ENCODE results near the gene EMX1.

EMX1 gene

DNA sequence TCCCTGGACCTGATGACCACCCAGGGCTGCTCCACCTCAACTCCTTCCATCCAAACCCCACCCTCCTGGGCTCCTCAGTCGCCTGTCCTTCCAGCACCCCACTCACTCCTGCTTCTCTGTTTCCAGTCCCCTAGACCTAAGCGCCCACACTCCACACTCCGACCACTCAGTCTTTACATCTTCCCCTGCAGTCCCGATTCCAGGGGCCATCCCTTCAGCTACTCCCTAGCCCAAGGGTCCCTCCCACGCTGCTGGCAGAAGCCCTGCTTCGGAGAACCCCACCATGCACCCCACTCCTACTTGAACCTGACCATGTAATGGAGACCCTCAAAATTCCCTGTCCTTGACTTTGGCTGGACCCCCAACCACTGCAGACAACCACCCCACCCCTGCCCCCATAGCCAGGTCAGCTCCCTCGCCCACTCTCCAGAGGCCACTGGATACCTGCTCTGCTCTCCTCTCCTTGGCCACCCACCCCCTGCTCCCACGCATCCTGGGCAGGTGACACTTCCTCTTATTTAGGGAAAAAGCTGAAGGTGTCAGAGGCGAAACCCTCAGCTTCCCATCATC, 28.2 kb downstream of the EMX1 start:
- H3K4me3 ChIP-seq (ENCODE audit: low read length in 2 of 2): no peak overlapping the region
- no peak overlapping the region for H3K9ac ChIP-seq (ENCODE audit: low read length in 2 of 2)
- H3K9me3 ChIP-seq (ENCODE audit: control insufficient read depth in 2 of 2, low read length in 2 of 2): no peaks in the 10 kb centered on the region
- no peaks in the 10 kb centered on the region for H3K36me3 ChIP-seq (ENCODE audit: control insufficient read depth in 2 of 2, insufficient read depth in 2 of 2, low read length in 2 of 2)
- no peaks in the 10 kb centered on the region for H3K27me3 ChIP-seq (ENCODE audit: control insufficient read depth in 1 of 2, insufficient read depth in 2 of 2, low read length in 2 of 2)
- H3K27ac ChIP-seq (ENCODE audit: low read length): no peak overlapping the region
- no peaks in the 10 kb centered on the region for H3K4me1 ChIP-seq (ENCODE audit: control insufficient read depth, insufficient read depth, low read length)

DNA sequence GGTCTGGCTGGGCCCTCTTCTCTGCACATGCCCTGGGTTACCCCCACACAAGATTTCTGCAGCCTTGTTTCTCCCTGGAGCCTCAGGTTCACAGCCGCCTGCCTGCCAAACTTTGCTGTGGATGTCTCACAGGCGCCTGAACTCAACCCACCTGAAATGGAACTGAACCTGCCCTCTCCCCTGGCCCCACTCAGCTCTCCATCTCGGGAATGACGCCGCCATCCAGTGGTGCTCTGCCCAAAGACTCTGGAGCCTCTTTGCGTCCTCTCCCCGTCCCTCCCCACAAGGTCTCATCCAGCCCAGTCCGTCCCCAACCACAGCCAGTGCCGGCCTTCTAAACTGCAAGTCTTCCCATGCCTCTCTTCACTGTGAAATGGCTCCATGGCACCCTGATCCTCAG, 29.1 kb downstream of the EMX1 start:
- H3K27me3 ChIP-seq (ENCODE audit: control insufficient read depth in 1 of 2, insufficient read depth in 2 of 2, low read length in 2 of 2): no peaks in the 10 kb centered on the region
- H3K9me3 ChIP-seq (ENCODE audit: control insufficient read depth in 2 of 2, low read length in 2 of 2): no peaks in the 10 kb centered on the region
- H3K4me1 ChIP-seq (ENCODE audit: control insufficient read depth, insufficient read depth, low read length): no peaks in the 10 kb centered on the region
- no peaks in the 10 kb centered on the region for H3K36me3 ChIP-seq (ENCODE audit: control insufficient read depth in 2 of 2, insufficient read depth in 2 of 2, low read length in 2 of 2)
- H3K4me3 ChIP-seq (ENCODE audit: low read length in 2 of 2): no peak overlapping the region
- H3K27ac ChIP-seq (ENCODE audit: low read length): no peak overlapping the region
- H3K9ac ChIP-seq (ENCODE audit: low read length in 2 of 2): no peak overlapping the region

DNA sequence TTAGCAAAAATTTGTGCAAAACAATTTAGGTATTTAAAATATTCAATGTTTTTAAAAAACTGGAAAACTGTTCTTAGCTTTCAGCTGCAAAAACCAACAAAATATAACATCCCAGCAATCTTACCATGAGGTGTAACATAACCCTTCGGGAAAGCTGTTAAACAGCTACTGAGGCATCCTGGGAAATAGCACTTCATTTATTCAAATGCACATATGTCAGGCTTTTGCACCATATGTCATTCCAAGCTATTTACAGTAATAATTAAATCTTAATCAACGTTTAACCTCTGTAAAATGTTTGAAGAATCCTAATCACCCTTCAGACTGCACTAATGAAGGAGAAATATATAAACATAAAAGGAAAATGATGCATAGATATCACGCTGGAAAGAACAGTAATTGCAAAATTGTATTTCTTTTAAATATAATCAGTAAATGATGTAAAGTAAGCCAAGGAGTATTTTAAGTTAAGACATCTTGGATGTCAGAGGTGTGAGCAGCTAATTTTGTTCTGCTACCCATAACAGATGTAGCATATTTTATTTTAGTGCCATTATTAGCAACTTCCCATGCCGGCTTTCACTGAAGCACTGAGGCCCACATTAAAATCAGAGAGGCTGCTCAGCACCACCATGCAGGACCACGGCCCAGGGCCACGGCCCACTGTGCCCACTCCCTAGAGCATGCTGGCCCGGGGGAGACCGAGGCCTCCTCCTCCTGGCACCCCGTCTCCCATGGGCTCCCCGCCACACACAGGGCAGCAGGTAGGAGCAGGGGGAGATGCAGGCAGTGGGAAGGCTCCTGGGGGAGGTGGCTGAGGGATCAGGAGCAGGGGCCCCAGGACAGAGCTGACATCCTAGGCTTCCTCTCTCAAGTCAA, 30.9 kb downstream of the EMX1 start:
- Histone ChIP-seq H3K36me3 (ENCODE audit: control insufficient read depth in 2 of 2, insufficient read depth in 2 of 2, low read length in 2 of 2) (no peaks in the 10 kb centered on the region), H3K27ac (ENCODE audit: low read length) (no peak overlapping the region)

DNA sequence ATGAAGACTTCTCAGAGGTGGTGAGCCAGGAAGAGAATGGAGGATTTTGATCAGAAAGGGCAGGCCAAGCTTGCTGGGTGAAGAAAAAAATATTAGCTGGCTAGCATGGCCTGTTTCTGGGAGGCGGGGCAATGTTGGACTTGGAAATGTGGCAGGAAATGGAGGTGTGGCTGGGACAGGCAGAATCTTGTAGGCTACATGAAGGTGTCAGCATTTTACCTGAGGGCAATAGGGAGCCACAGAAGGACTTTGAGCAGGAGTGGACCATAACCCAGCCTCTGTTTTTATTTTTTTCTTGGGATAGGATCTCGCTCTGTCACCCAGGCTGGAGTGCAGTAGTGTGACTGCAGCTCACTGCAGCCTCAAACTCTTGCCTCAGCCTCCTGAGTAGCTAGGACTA, 31.7 kb downstream of the EMX1 start:
- H3K27ac ChIP-seq (ENCODE audit: low read length): no peak overlapping the region
- no peaks in the 10 kb centered on the region for H3K9me3 ChIP-seq (ENCODE audit: control insufficient read depth in 2 of 2, low read length in 2 of 2)
- H3K27me3 ChIP-seq (ENCODE audit: control insufficient read depth in 1 of 2, insufficient read depth in 2 of 2, low read length in 2 of 2): no peaks in the 10 kb centered on the region
- H3K36me3 ChIP-seq (ENCODE audit: control insufficient read depth in 2 of 2, insufficient read depth in 2 of 2, low read length in 2 of 2): no peaks in the 10 kb centered on the region
- H3K4me1 ChIP-seq (ENCODE audit: control insufficient read depth, insufficient read depth, low read length): no peaks in the 10 kb centered on the region
- no peak overlapping the region for H3K9ac ChIP-seq (ENCODE audit: low read length in 2 of 2)
- H3K4me3 ChIP-seq (ENCODE audit: low read length in 2 of 2): no peak overlapping the region

More for the DNA sequence above, 30.9 kb downstream of the EMX1 start:
- H3K9me3 ChIP-seq (ENCODE audit: control insufficient read depth in 2 of 2, low read length in 2 of 2): no peaks in the 10 kb centered on the region
- H3K27me3 ChIP-seq (ENCODE audit: control insufficient read depth in 1 of 2, insufficient read depth in 2 of 2, low read length in 2 of 2): no peaks in the 10 kb centered on the region
- no peaks in the 10 kb centered on the region for H3K4me1 ChIP-seq (ENCODE audit: control insufficient read depth, insufficient read depth, low read length)
- H3K4me3 ChIP-seq (ENCODE audit: low read length in 2 of 2): no peak overlapping the region
- no peak overlapping the region for H3K9ac ChIP-seq (ENCODE audit: low read length in 2 of 2)

DNA sequence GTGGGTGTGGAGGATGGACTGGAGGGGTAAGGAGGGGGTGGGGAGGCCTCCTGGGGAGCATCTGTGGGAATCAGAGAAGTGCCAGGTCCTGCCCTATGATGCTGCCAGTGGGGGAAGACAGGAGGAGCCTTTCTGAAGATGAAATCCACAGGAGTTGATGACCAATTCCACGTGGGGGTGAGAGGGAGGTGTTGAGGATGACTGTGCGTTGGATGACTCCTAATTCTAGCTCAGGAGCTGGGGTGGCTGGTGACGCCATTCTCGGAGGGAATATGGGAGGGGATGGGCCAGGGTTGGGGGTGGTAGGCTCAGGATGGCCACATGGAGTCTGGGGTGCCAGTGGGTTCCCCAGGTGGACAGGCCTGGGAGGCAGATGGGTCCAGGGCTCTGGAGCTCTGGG, 32.3 kb downstream of the EMX1 start:
- Histone ChIP-seq H3K36me3 (ENCODE audit: control insufficient read depth in 2 of 2, insufficient read depth in 2 of 2, low read length in 2 of 2) (no peaks in the 10 kb centered on the region), H3K9ac (ENCODE audit: low read length in 2 of 2) (no peak overlapping the region), H3K27me3 (ENCODE audit: control insufficient read depth in 1 of 2, insufficient read depth in 2 of 2, low read length in 2 of 2) (no peaks in the 10 kb centered on the region), H3K4me3 (ENCODE audit: low read length in 2 of 2) (no peak overlapping the region), H3K9me3 (ENCODE audit: control insufficient read depth in 2 of 2, low read length in 2 of 2) (no peaks in the 10 kb centered on the region), H3K27ac (ENCODE audit: low read length) (no peak overlapping the region), H3K4me1 (ENCODE audit: control insufficient read depth, insufficient read depth, low read length) (no peaks in the 10 kb centered on the region)

DNA sequence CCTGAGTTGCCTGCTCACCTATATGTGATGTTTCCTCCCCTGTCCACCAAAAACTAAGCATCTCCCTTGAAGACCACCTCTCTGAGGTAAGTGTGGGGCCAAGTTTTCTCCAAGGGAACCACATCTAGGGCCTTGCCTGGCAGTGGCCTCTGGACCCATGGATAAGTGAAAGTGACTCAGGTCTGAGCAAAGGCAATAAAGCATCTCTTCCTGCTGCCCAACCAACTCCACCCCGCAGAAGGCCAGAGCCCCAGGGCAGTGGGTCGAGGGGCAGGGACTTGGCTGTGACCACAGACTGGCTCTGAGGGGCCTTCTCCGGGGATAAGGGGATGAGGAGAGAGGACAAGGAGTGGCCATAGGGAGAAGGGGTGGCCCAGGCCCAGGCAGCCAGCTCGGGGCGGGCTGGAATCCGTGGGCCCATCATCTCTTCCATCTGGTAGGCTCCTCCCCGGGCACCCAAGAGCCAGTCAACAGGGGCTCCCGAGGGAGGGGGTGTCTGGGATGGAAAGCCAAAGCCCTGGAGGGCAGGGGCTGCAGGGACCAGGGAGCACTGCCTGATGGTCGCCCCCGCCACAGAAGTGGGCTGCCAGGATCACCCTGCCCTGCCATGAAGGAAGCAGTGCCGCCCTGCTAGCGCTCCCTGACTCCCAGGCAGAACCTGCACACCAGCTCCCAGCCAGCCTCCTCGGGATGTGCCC, 33.4 kb downstream of the EMX1 start:
- H3K9me3 ChIP-seq (ENCODE audit: control insufficient read depth in 2 of 2, low read length in 2 of 2): no peaks in the 10 kb centered on the region
- no peaks in the 10 kb centered on the region for H3K4me1 ChIP-seq (ENCODE audit: control insufficient read depth, insufficient read depth, low read length)
- H3K27me3 ChIP-seq (ENCODE audit: control insufficient read depth in 1 of 2, insufficient read depth in 2 of 2, low read length in 2 of 2): no peaks in the 10 kb centered on the region
- H3K9ac ChIP-seq (ENCODE audit: low read length in 2 of 2): no peak overlapping the region
- H3K4me3 ChIP-seq (ENCODE audit: low read length in 2 of 2): no peak overlapping the region
- H3K36me3 ChIP-seq (ENCODE audit: control insufficient read depth in 2 of 2, insufficient read depth in 2 of 2, low read length in 2 of 2): no peaks in the 10 kb centered on the region
- H3K27ac ChIP-seq (ENCODE audit: low read length): no peak overlapping the region

DNA sequence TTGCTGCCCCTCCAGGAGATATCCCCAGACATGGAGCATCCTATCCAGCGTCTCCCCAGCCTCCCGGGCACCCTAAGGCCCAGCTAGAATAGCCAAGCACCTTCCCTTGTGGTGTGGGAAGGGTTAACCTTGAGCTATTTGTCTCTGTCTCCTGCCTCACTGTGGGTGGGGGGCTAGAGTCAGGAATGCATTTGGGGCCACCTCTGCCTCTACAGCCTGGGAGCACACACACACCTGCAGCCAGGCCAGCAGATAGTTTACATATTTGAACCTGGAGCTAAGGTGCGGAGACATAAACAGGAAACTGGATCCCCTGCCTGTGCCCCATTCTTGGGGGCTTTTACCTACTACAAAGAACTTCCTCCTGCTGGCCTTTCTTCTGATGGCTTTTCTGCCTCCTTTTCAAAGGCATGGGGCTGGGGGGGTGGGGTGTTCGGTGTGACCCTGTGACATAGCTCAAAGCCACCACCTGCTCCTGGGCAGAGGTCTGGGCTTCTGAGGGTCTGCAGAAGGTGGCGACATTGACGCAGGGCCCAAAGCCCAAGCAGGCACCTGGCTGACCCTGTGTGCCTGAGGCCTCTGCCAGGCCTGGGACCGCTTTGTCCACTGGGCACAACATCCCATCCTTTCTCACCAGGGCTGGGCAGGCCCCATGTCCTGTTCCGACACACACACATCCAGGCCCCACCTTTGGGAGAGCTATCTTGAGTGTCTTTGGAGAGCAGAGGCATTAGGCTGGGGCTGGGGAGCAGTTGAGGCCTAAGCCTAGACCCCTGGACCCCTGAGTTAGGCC, 34.2 kb downstream of the EMX1 start:
- Histone ChIP-seq H3K36me3 (ENCODE audit: control insufficient read depth in 2 of 2, insufficient read depth in 2 of 2, low read length in 2 of 2) (no peaks in the 10 kb centered on the region), H3K4me3 (ENCODE audit: low read length in 2 of 2) (no peak overlapping the region), H3K9ac (ENCODE audit: low read length in 2 of 2) (no peak overlapping the region), H3K27ac (ENCODE audit: low read length) (no peak overlapping the region), H3K9me3 (ENCODE audit: control insufficient read depth in 2 of 2, low read length in 2 of 2) (no peaks in the 10 kb centered on the region), H3K27me3 (ENCODE audit: control insufficient read depth in 1 of 2, insufficient read depth in 2 of 2, low read length in 2 of 2) (no peaks in the 10 kb centered on the region), H3K4me1 (ENCODE audit: control insufficient read depth, insufficient read depth, low read length) (no peaks in the 10 kb centered on the region)

DNA sequence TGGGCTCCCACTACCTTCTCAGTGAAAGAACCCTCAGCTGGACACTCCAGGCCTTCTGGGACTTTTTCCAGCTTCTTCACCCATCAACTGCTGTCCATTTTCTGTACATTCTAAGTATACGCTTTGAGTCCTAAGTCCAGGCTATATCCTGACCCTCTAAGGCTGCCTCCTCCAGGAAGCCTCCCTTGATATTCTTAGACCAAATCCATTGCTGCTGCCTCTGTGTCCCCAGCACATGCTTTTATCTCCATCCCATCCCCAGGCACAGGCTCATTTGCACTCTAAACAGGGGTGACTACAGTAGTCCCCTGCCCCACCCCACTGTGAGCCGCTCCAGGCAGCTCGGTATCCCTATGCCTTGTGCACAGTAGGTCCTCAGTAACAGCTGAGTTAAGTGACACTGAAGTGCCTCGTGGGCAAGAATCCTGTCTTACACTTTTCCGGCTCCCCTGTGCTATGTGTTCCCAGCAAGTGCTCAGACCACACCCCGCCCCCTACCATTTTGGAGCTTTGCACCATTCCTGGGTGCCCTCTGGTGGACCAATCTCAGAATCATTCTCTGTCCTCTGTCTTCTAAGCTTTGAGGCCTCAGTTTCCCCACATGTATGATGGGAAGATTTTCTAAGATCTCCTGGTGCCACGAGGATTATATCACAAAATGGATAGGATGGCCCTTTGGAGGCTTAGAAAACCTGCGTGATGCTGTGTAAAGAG, 34.9 kb downstream of the EMX1 start:
- no peaks in the 10 kb centered on the region for H3K36me3 ChIP-seq (ENCODE audit: control insufficient read depth in 2 of 2, insufficient read depth in 2 of 2, low read length in 2 of 2)
- no peaks in the 10 kb centered on the region for H3K9me3 ChIP-seq (ENCODE audit: control insufficient read depth in 2 of 2, low read length in 2 of 2)
- H3K9ac ChIP-seq (ENCODE audit: low read length in 2 of 2): no peak overlapping the region
- no peaks in the 10 kb centered on the region for H3K27me3 ChIP-seq (ENCODE audit: control insufficient read depth in 1 of 2, insufficient read depth in 2 of 2, low read length in 2 of 2)
- no peaks in the 10 kb centered on the region for H3K4me1 ChIP-seq (ENCODE audit: control insufficient read depth, insufficient read depth, low read length)
- no peak overlapping the region for H3K27ac ChIP-seq (ENCODE audit: low read length)
- H3K4me3 ChIP-seq (ENCODE audit: low read length in 2 of 2): no peak overlapping the region

DNA sequence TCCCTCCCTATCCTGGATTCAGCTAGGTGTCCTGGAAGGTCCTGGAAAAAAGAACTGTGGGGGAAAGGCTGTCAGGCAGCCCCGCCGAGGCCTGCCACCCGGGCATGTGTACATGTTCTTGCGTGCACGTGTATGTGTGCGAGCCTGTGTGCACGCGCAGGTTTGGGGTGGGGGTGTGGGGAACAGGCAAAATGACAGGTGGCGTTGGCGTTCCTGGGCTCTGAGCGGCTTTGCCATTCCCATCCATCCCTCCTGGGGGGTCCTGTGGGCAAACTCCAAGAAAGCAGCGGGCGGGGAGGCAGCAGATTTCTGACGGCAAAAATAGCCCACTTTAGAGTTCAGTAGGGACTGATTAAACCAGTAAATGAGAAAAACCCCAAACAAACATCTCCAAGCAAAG, 35.6 kb downstream of the EMX1 start:
- no peak overlapping the region for H3K4me3 ChIP-seq (ENCODE audit: low read length in 2 of 2)
- H3K27ac ChIP-seq (ENCODE audit: low read length): no peak overlapping the region
- H3K27me3 ChIP-seq (ENCODE audit: control insufficient read depth in 1 of 2, insufficient read depth in 2 of 2, low read length in 2 of 2): no peaks in the 10 kb centered on the region

DNA sequence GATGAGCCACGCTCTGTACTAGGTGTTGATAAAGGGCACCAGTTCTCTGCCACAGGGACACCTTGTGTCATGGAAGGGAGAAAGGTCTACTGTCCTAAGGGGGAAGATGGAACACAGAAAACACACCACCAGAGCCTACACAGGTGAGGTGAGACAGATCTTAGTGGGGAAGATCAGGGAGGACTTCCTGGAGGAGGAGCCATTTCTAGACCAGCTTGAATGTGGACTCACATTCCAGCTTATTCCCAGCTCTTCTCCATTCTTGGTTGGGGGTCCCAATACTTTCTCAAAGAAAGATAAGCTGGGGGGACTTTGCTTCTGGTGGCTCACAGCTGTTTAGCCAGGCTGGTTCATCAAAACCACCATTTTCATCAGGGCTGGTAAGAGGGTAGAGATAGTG, 36.2 kb downstream of the EMX1 start:
- H3K9me3 ChIP-seq (ENCODE audit: control insufficient read depth in 2 of 2, low read length in 2 of 2): no peaks in the 10 kb centered on the region
- H3K4me1 ChIP-seq (ENCODE audit: control insufficient read depth, insufficient read depth, low read length): no peaks in the 10 kb centered on the region

More for the DNA sequence above, 35.6 kb downstream of the EMX1 start:
- H3K9ac ChIP-seq (ENCODE audit: low read length in 2 of 2): no peak overlapping the region
- no peaks in the 10 kb centered on the region for H3K9me3 ChIP-seq (ENCODE audit: control insufficient read depth in 2 of 2, low read length in 2 of 2)
- H3K36me3 ChIP-seq (ENCODE audit: control insufficient read depth in 2 of 2, insufficient read depth in 2 of 2, low read length in 2 of 2): no peaks in the 10 kb centered on the region
- no peaks in the 10 kb centered on the region for H3K4me1 ChIP-seq (ENCODE audit: control insufficient read depth, insufficient read depth, low read length)

More for the DNA sequence above, 36.2 kb downstream of the EMX1 start:
- no peak overlapping the region for H3K4me3 ChIP-seq (ENCODE audit: low read length in 2 of 2)
- no peak overlapping the region for H3K9ac ChIP-seq (ENCODE audit: low read length in 2 of 2)
- H3K36me3 ChIP-seq (ENCODE audit: control insufficient read depth in 2 of 2, insufficient read depth in 2 of 2, low read length in 2 of 2): no peaks in the 10 kb centered on the region
- no peaks in the 10 kb centered on the region for H3K27me3 ChIP-seq (ENCODE audit: control insufficient read depth in 1 of 2, insufficient read depth in 2 of 2, low read length in 2 of 2)
- H3K27ac ChIP-seq (ENCODE audit: low read length): no peak overlapping the region
